G401 (cell line): ENCODE results near the gene ST3GAL3. TPM values are rescaled to one million over a fixed set of nuclear protein-coding genes. Genes with fewer than 3 reads are reported as not detected.

ENCODE experiments used
- DNase-seq: peaks from one replicate; pipeline ENCODE4 v3.0.0-alpha.2; 2015; ENCODE audit warnings: low spot score
- in situ Hi-C: cut with HindIII; loops from 2 replicates; pipeline ENCODE4 v1.10.0; 2016; ENCODE audit warnings: low sequenced_read_pairs, mixed read lengths
- total RNA-seq: library from RNA; depleted of rRNA; stranded (reverse); fragments of >200 nt; shearing (Covaris generic); gene quantifications from 2 replicates; pipeline ENCODE4 v1.2.3, GENCODE V29; 2014

ST3GAL3 gene
- total RNA-seq, 1 experiment from 2014 or later, result 15.7 TPM

GRCh38 chr1:43914576-43915525 is 207.5 kb downstream of the ST3GAL3 start:
- DNase-seq, result no peak
- in situ Hi-C loops, result no loop called here

GRCh38 chr1:43919906-43920305 is 212.6 kb downstream of the ST3GAL3 start:
- no peak for DNase-seq
- in situ Hi-C loops, result no loop called here

- no peak for DNase-seq
- in situ Hi-C loops, result no loop called here
Observed at GRCh38 chr1:43921022-43921421, 213.7 kb downstream of the ST3GAL3 start.

GRCh38 chr1:43924516-43924915 is 217.2 kb downstream of the ST3GAL3 start:
- in situ Hi-C loops, result no loop called here
- no peak for DNase-seq

GRCh38 chr1:43925846-43926245 is 218.5 kb downstream of the ST3GAL3 start:
- no peak for DNase-seq
- in situ Hi-C loops, result no loop called here

GRCh38 chr1:43930168-43930948 is 223.0 kb downstream of the ST3GAL3 start:
- in situ Hi-C loops, result no loop called here
- peak; percentile 33 for DNase-seq

GRCh38 chr1:43930949-43931275 is 223.6 kb downstream of the ST3GAL3 start:
- in situ Hi-C loops, result no loop called here
- DNase-seq, result no peak

- in situ Hi-C loops, result no loop called here
Observed at GRCh38 chr1:43931711-43932660, 224.7 kb downstream of the ST3GAL3 start.

GRCh38 chr1:43932786-43933385 is 225.6 kb downstream of the ST3GAL3 start:
- in situ Hi-C loops, result no loop called here
- no peak for DNase-seq

More at GRCh38 chr1:43931711-43932660, 224.7 kb downstream of the ST3GAL3 start:
- no peak for DNase-seq

- DNase-seq, result no peak
- in situ Hi-C loops, result no loop called here
Observed at GRCh38 chr1:43933386-43934100, 226.2 kb downstream of the ST3GAL3 start, which contains the start of gene ARTN. Gene ARTN, plus strand, starts transcription at chr1:43933801. Its CDS starts 1,856 bp downstream, at chr1:43935657.

- in situ Hi-C loops, result no loop called here
- DNase-seq, result peak; percentile 62
Observed at GRCh38 chr1:43934101-43934985, 227.0 kb downstream of the ST3GAL3 start.

- in situ Hi-C loops, result no loop called here
- DNase-seq, result no peak
Observed at GRCh38 chr1:43934986-43935324, 227.6 kb downstream of the ST3GAL3 start.

GRCh38 chr1:43935711-43936427 is 228.5 kb downstream of the ST3GAL3 start:
- no peak for DNase-seq
- in situ Hi-C loops, result no loop called here

- peak; percentile 43 for DNase-seq
- in situ Hi-C loops, result no loop called here
Observed at GRCh38 chr1:43936431-43937151, 229.3 kb downstream of the ST3GAL3 start.

- in situ Hi-C loops, result no loop called here
- no peak for DNase-seq
Observed at GRCh38 chr1:43937179-43937865, 230.0 kb downstream of the ST3GAL3 start.
